ENCODE measurements around the gene CLDN25.
"Not testable (repeated sequence)": the region's sequence is repeated elsewhere in the genome, so short reads cannot be mapped to it uniquely, and the experiment has no call there.

The CLDN25 gene

GRCh38 chr11:113779496-113779895, at the start of gene CLDN25:
TSS of gene CLDN25 (plus strand) at chr11:113779796. CDS start at chr11:113779796, 0 bp downstream.
- POLR2A ChIA-PET (ENCODE audit: low non-redundant PET), result no interaction called here
- CTCF ChIA-PET, result interaction anchor here (0.5 to 1.0 kb wide), 2 partner anchors 17 to 475 kb away, joined by 3 read pairs; no protein-coding TSS in a partner anchor
- DNase-seq (ENCODE audit: low spot score), result no peak
- TF ChIP-seq, protein P1, sequence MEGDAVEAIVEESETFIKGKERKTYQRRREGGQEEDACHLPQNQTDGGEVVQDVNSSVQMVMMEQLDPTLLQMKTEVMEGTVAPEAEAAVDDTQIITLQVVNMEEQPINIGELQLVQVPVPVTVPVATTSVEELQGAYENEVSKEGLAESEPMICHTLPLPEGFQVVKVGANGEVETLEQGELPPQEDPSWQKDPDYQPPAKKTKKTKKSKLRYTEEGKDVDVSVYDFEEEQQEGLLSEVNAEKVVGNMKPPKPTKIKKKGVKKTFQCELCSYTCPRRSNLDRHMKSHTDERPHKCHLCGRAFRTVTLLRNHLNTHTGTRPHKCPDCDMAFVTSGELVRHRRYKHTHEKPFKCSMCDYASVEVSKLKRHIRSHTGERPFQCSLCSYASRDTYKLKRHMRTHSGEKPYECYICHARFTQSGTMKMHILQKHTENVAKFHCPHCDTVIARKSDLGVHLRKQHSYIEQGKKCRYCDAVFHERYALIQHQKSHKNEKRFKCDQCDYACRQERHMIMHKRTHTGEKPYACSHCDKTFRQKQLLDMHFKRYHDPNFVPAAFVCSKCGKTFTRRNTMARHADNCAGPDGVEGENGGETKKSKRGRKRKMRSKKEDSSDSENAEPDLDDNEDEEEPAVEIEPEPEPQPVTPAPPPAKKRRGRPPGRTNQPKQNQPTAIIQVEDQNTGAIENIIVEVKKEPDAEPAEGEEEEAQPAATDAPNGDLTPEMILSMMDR (conservative IDR thresholded peaks at IDR 0.05; ENCODE audit: low read depth), result no peak
- peak within 1 kb of the TSS; percentile 49 for H3K27ac ChIP-seq

DNA sequence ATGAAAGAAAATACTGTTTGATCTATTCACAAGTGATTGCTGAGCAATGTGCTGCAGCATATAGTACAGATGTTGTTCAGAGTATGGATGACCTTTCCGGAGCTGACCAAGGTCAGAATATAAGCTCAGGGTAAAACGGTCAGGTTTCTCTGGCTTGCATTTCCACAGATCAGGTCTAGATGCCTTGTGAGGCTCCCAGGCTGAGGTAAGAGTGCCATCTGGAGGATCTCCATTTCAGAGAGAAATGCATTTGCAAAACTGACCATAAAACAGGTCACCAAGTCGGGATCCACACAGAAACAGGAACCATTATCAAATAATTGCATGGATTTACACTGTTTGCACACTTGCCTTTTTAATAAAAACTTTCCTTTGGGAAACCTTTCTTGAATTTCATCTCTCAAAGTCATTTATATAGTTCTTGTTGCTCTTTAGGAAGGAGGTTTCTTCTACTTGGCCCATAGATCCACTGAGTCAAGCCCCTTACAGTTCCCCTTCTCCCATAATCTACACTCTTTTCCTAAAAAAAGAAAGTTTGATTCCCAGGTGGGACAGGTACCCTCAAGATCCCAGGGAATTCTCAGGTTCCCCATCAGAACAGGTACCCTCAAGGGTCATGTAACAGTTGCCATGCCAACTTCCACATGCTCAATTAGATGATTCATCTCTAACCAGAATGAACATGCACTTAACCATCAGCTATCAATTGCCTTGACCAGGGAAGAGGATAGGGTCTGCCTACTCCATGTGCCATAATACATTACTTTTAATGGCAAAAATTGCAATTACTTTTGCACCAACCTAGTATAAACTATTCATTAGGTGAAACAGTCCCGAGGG, 48.5 kb upstream of the CLDN25 start:
- TF ChIP-seq, protein P1 (conservative IDR thresholded peaks at IDR 0.05; ENCODE audit: low read depth), result peak; percentile 44
- ChIA-PET POLR2A (ENCODE audit: low non-redundant PET) (no interaction called here), CTCF (interaction anchor here (0.5 to 2.2 kb wide), 11 partner anchors 43 to 660 kb away, joined by 3 to 8 read pairs (median 3); no protein-coding TSS in a partner anchor)
- DNase-seq (ENCODE audit: low spot score), result peak; percentile 30
- no peak overlapping the region for H3K27ac ChIP-seq

DNA sequence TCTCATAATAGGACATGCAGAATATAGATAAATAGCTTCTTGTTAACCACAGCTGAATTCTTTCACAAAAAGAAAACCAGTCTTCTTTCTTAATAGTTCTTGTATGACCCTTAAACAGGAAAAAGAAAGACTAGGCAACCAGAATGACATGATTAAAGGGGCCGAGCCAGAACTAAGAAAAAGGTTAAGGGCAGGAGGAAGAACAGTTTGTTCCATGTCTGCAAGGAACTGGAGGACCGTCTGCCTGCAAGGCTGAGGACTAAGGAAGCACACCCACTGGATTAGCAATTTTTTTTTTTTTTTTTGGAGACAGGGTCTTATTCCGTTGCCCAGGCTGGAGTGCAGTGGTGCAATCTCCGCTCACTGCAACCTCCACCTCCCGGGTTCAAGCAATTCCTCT, 47.5 kb upstream of the CLDN25 start:
- DNase-seq (ENCODE audit: low spot score), result no peak
- CTCF ChIA-PET, result interaction anchor here (0.5 to 2.2 kb wide), 3 partner anchors 12 to 238 kb away, joined by 3 to 8 read pairs (median 3); no protein-coding TSS in a partner anchor
- no peak overlapping the region for H3K27ac ChIP-seq
- POLR2A ChIA-PET (ENCODE audit: low non-redundant PET), result no interaction called here
- TF ChIP-seq, protein P1 (conservative IDR thresholded peaks at IDR 0.05; ENCODE audit: low read depth), result no peak

DNA sequence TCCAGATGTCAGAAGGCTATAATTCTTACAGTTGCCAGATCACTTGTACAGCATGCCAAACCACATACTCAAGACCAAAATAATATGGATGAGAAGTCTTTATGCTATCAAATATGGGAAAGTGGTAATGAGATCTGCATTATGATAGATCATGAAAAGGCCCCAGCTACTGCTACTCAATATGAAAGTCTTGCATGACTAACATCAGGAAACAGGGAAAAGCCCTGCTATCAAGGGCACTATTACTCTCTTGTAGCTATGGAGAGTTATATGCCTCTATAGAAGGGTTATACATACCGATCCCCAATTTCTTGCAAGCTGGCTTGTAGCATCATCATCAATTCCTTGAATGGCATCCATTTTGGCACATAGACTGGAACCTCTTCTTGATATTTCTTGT, 43.3 kb upstream of the CLDN25 start:
- POLR2A ChIA-PET (ENCODE audit: low non-redundant PET), result no interaction called here
- H3K27ac ChIP-seq, result no peak overlapping the region
- TF ChIP-seq, protein P1 (conservative IDR thresholded peaks at IDR 0.05; ENCODE audit: low read depth), result no peak
- CTCF ChIA-PET, result interaction anchor here (0.5 kb wide), 1 partner anchor 145 kb away, joined by 4 read pairs; no protein-coding TSS in a partner anchor
- DNase-seq (ENCODE audit: low spot score), result no peak

- POLR2A ChIA-PET (ENCODE audit: low non-redundant PET), result no interaction called here
- CTCF ChIA-PET, result no interaction called here
- TF ChIP-seq, protein P1 (conservative IDR thresholded peaks at IDR 0.05; ENCODE audit: low read depth), result no peak
- no peak overlapping the region for H3K27ac ChIP-seq
- no peak for DNase-seq (ENCODE audit: low spot score)
Observed at GRCh38 chr11:113752932-113753331, 26.7 kb upstream of the CLDN25 start.

DNA sequence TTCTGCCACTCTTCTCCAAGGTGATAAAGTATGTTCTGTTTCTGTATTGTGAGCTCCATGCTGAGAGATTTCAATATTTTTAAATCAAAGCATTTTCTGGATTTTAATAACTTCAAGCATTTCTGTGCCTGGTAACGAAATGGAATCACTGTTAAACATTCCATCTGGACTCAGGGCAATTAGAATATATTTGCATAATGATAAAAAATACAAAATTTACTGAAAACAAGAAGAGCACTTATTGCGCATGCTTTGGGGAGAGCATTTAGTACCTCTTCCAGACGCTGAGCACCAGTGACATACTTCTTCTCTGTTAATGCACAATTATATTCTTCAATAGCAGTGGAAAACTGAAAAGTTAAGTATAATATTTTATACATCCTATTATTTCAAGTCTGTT, 19.4 kb upstream of the CLDN25 start:
- no peak overlapping the region for H3K27ac ChIP-seq
- DNase-seq (ENCODE audit: low spot score), result no peak
- ChIA-PET POLR2A (ENCODE audit: low non-redundant PET) (no interaction called here), CTCF (no interaction called here)
- TF ChIP-seq, protein P1 (conservative IDR thresholded peaks at IDR 0.05; ENCODE audit: low read depth), result no peak

GRCh38 chr11:113763040-113763439, 16.6 kb upstream of the CLDN25 start:
- H3K27ac ChIP-seq; CTCF ChIA-PET; POLR2A ChIA-PET (ENCODE audit: low non-redundant PET); DNase-seq (ENCODE audit: low spot score): not testable (repeated sequence)
